ENCODE measurements around the gene GRM8. TPM values are rescaled to one million over a fixed set of nuclear protein-coding genes. Genes with fewer than 3 reads are reported as not detected.

Gene GRM8
- total and polyA plus RNA-seq, 9 of the 15 experiments (the other 6 are each of a cell fraction or from before 2014, with no cell fraction given) = 0.13 TPM; not detected in 7

GRCh38 chr7:126605553-126605952 is 647.2 kb downstream of the GRM8 start (continued):
- no peak for TF ChIP-seq TCF7L2 (IDR thresholded peaks at IDR 0.05; ENCODE audit: low read depth, low read length)

GRCh38 chr7:126605056-126605455 is 647.7 kb downstream of the GRM8 start:
- Histone ChIP-seq H4K20me1 (replicated peaks; ENCODE audit: control insufficient read depth, insufficient read depth, low read length) (no peaks in the 10 kb centered on the region), H3K9me1 (ENCODE audit: control insufficient read depth, insufficient read depth, low read length) (no peaks in the 10 kb centered on the region), H3K9me3 (replicated peaks; ENCODE audit: control insufficient read depth, insufficient read depth, low read depth, low read length) (no peaks in the 10 kb centered on the region), H3K4me2 (ENCODE audit: insufficient read depth, low read length) (no peak overlapping the region), H3K36me3 (ENCODE audit: control insufficient read depth, insufficient read depth, low read length) (no peaks in the 10 kb centered on the region), H3K27me3 (ENCODE audit: control insufficient read depth in 2 of 2, insufficient read depth in 2 of 2, low read length in 2 of 2) (no peaks in the 10 kb centered on the region), H3K4me1 (replicated peaks in 1 of 2; ENCODE audit: control insufficient read depth in 2 of 2, insufficient read depth in 2 of 2, low read length in 2 of 2) (no peaks in the 10 kb centered on the region), H3K4me3 (no peak overlapping the region), H2AFZ (ENCODE audit: low read depth, low read length) (no peak overlapping the region), H3K79me2 (ENCODE audit: control insufficient read depth, insufficient read depth, low read length) (no peaks in the 10 kb centered on the region), H3K9ac (ENCODE audit: insufficient read depth in 1 of 2, low read depth in 2 of 2, low read length in 2 of 2) (no peak overlapping the region), H3K27ac (ENCODE audit: extremely low read depth, low read depth, low read length) (no peak overlapping the region)
- no peak for DNase-seq (ENCODE audit: extremely low read depth in 1 of 4, low spot score in 3 of 4)
- ChIA-PET POLR2A (no interaction called here), CTCF (ENCODE audit: low intra/inter-chr PET ratio) (no interaction called here)
- no peak for ATAC-seq
- BruUV-seq (replicated peaks) = no TSS peak
- intact Hi-C loops (cut with micrococcal nuclease) = no loop called here
- in situ Hi-C loops (cut with MboI) = no loop called here
- no peak for FAIRE-seq
- TF ChIP-seq CCAR2 (IDR thresholded peaks at IDR 0.05; ENCODE audit: low read depth, low read length) (no peak), L3MBTL2 (IDR thresholded peaks at IDR 0.05) (no peak), GATA2 (CRISPR knock-in tag; IDR thresholded peaks at IDR 0.05) (no peak), BRD9 (IDR thresholded peaks at IDR 0.05; ENCODE audit: low read depth, partially characterized antibody) (no peak), FUS (optimal IDR thresholded peaks at IDR 0.05; ENCODE audit: low read depth, low read length) (no peak), HDAC8 (tag; IDR thresholded peaks at IDR 0.05) (no peak), ETS2 (tag; IDR thresholded peaks at IDR 0.05; ENCODE audit: borderline replicate concordance, poor library complexity, severe bottlenecking) (no peak), MAFF (IDR thresholded peaks at IDR 0.05; ENCODE audit: low read length) (no peak), NEUROD1 (IDR thresholded peaks at IDR 0.05; ENCODE audit: borderline replicate concordance, low read depth, low read length, partially characterized antibody) (no peak), ZNF316 (IDR thresholded peaks at IDR 0.05) (no peak), FOXM1 (IDR thresholded peaks at IDR 0.05; ENCODE audit: low read depth) (no peak), FOXM1 (CRISPR knock-in tag; IDR thresholded peaks at IDR 0.05; ENCODE audit: low read depth) (no peak), HMG20B (CRISPR knock-in tag; IDR thresholded peaks at IDR 0.05) (no peak), CTBP1 (IDR thresholded peaks at IDR 0.05; ENCODE audit: borderline replicate concordance) (no peak)
- WGBS (ENCODE audit: insufficient coverage, low coverage, missing lambda C conversion rate) = 1% methylated on average over 3 of the region's 3 CpGs

All from K562 (cell line).